H1 (cell line): Measurements from ENCODE around the gene ELL2. TPM values are rescaled to one million over a fixed set of nuclear protein-coding genes. Genes with fewer than 3 reads are reported as not detected.

Experiments used
- EZH2 ChIP-seq: fragments of 200-600 bp; sonication (generic); IDR thresholded peaks from 2 replicates; pipeline ENCODE4 v1.7.1; 2012; ENCODE audit warnings: low read depth, mild to moderate bottlenecking, moderate library complexity, low read length, inconsistent platforms; ENCODE audit not compliant: severe bottlenecking
- NANOG ChIP-seq: IDR thresholded peaks from 2 replicates; pipeline ENCODE4 v1.6.1; 2011; ENCODE audit warnings: low read length, low read depth, mild to moderate bottlenecking, inconsistent platforms; ENCODE audit not compliant: insufficient read depth, poor library complexity, severe bottlenecking
- RFX5 ChIP-seq: IDR thresholded peaks from 2 replicates; pipeline ENCODE4 v1.6.1; 2011; ENCODE audit warnings: low read depth, low read length, improper control_type of control experiment, borderline replicate concordance
- SIN3A ChIP-seq, 2 experiments: IDR thresholded peaks in 1 of 2; conservative IDR thresholded peaks in 1 of 2; 2 replicates each; pipeline ENCODE4 v1.6.1; 2011 to 2012; ENCODE audit warnings: low read length in 2 of 2, improper control_type of control experiment in 1 of 2, low read depth in 1 of 2, mild to moderate bottlenecking in 1 of 2
- ZNF274 ChIP-seq: IDR thresholded peaks from 2 replicates; pipeline ENCODE4 v1.7.0; 2012; ENCODE audit warnings: low read length, borderline replicate concordance; ENCODE audit errors: extremely low read depth
- polyA plus RNA-seq, 7 experiments: library from polyadenylated mRNA; depleted of rRNA in 3 of 7; stranded (reverse) in 5 of 7; unstranded in 2 of 7; fragments of >200 nt in 5 of 7; fragments of 200-250 nt in 2 of 7; gene quantifications; 1 replicate in 5 of 7; 2 replicates in 1 of 7; 4 replicates in 1 of 7; pipeline versions ENCODE4 v1.2.1 to v1.2.3, GENCODE V29; 2011 to 2013; ENCODE audit warnings: missing spikeins in 2 of 7, mixed read lengths in 2 of 7
- total RNA-seq: library from RNA; stranded (reverse); fragmentation: NEBNext Ultra II Directional; extraction: Animal tissue kit (Norgen Biotek cat#: 25700); gene quantifications from 2 replicates; pipeline ENCODE4 v1.2.1, GENCODE V29; 2021
- TF ChIP-seq, protein P1 (sequence below): fragments of 300-600 bp; sonication (generic); IDR thresholded peaks from 2 replicates; pipeline ENCODE4 v1.7.1; 2012; ENCODE audit warnings: low read length, moderate library complexity, mild to moderate bottlenecking, inconsistent platforms; ENCODE audit not compliant: insufficient replicate concordance

The ELL2 gene
- total and polyA plus RNA-seq, 2 of the 8 experiments (the other 6 are each of a cell fraction or from before 2014, with no cell fraction given), result 6.3 to 29.4 TPM

GRCh38 chr5:96008987-96009647 lies 47.5 kb upstream of the ELL2 start (continued):
- TF ChIP-seq, protein P1, sequence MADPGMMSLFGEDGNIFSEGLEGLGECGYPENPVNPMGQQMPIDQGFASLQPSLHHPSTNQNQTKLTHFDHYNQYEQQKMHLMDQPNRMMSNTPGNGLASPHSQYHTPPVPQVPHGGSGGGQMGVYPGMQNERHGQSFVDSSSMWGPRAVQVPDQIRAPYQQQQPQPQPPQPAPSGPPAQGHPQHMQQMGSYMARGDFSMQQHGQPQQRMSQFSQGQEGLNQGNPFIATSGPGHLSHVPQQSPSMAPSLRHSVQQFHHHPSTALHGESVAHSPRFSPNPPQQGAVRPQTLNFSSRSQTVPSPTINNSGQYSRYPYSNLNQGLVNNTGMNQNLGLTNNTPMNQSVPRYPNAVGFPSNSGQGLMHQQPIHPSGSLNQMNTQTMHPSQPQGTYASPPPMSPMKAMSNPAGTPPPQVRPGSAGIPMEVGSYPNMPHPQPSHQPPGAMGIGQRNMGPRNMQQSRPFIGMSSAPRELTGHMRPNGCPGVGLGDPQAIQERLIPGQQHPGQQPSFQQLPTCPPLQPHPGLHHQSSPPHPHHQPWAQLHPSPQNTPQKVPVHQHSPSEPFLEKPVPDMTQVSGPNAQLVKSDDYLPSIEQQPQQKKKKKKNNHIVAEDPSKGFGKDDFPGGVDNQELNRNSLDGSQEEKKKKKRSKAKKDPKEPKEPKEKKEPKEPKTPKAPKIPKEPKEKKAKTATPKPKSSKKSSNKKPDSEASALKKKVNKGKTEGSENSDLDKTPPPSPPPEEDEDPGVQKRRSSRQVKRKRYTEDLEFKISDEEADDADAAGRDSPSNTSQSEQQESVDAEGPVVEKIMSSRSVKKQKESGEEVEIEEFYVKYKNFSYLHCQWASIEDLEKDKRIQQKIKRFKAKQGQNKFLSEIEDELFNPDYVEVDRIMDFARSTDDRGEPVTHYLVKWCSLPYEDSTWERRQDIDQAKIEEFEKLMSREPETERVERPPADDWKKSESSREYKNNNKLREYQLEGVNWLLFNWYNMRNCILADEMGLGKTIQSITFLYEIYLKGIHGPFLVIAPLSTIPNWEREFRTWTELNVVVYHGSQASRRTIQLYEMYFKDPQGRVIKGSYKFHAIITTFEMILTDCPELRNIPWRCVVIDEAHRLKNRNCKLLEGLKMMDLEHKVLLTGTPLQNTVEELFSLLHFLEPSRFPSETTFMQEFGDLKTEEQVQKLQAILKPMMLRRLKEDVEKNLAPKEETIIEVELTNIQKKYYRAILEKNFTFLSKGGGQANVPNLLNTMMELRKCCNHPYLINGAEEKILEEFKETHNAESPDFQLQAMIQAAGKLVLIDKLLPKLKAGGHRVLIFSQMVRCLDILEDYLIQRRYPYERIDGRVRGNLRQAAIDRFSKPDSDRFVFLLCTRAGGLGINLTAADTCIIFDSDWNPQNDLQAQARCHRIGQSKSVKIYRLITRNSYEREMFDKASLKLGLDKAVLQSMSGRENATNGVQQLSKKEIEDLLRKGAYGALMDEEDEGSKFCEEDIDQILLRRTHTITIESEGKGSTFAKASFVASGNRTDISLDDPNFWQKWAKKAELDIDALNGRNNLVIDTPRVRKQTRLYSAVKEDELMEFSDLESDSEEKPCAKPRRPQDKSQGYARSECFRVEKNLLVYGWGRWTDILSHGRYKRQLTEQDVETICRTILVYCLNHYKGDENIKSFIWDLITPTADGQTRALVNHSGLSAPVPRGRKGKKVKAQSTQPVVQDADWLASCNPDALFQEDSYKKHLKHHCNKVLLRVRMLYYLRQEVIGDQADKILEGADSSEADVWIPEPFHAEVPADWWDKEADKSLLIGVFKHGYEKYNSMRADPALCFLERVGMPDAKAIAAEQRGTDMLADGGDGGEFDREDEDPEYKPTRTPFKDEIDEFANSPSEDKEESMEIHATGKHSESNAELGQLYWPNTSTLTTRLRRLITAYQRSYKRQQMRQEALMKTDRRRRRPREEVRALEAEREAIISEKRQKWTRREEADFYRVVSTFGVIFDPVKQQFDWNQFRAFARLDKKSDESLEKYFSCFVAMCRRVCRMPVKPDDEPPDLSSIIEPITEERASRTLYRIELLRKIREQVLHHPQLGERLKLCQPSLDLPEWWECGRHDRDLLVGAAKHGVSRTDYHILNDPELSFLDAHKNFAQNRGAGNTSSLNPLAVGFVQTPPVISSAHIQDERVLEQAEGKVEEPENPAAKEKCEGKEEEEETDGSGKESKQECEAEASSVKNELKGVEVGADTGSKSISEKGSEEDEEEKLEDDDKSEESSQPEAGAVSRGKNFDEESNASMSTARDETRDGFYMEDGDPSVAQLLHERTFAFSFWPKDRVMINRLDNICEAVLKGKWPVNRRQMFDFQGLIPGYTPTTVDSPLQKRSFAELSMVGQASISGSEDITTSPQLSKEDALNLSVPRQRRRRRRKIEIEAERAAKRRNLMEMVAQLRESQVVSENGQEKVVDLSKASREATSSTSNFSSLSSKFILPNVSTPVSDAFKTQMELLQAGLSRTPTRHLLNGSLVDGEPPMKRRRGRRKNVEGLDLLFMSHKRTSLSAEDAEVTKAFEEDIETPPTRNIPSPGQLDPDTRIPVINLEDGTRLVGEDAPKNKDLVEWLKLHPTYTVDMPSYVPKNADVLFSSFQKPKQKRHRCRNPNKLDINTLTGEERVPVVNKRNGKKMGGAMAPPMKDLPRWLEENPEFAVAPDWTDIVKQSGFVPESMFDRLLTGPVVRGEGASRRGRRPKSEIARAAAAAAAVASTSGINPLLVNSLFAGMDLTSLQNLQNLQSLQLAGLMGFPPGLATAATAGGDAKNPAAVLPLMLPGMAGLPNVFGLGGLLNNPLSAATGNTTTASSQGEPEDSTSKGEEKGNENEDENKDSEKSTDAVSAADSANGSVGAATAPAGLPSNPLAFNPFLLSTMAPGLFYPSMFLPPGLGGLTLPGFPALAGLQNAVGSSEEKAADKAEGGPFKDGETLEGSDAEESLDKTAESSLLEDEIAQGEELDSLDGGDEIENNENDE, result no peak
- TF ChIP-seq NANOG (no peak), EZH2 (no peak), SIN3A (conservative IDR thresholded peaks at IDR 0.05 in 1 of 2, IDR thresholded peaks at IDR 0.05 in 1 of 2; ENCODE audit: low read depth in 1 of 2, low read length in 2 of 2) (no peak), RFX5 (no peak), ZNF274 (no peak)
- TF ChIP-seq, all 59 proteins: peak for 0
